Measurements from ENCODE around the gene PTTG2. TPM values are rescaled to one million over a fixed set of nuclear protein-coding genes. Genes with fewer than 3 reads are reported as not detected.

The PTTG2 gene
- total RNA-seq, 2 donors from 2014 or later = 2.6 TPM; not detected in 1

GRCh38 chr4:37924946-37925345 is 35.3 kb upstream of the PTTG2 start:
- intact Hi-C loops (cut with DNase I) = no loop called here

DNA sequence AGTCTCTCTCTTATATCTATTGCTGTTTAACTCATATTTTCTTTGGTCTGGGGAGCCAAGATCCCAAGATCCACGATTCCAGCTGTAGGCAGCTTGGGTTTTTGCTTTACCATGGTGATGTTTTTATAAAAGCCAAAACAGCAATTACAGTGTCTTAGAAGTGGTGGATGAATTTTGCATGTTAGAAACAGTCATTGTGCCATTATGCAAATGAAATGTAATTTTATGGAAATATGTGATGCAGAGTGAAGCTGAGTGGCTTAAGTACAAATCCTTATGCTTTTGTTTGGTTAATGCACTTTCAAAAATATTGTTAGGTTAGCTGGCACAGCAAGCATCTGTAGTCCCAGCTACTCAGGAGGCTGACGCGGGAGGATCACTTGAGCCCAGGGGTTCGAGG is 32.8 kb upstream of the PTTG2 start:
- WGBS = 83% methylated on average over 4 of the region's 4 CpGs

More at GRCh38 chr4:37924946-37925345, 35.3 kb upstream of the PTTG2 start:
- no peaks in the 10 kb centered on the region for H3K4me1 ChIP-seq (replicated peaks)
- no peak for DNase-seq (ENCODE audit: low spot score)
- H3K4me3 ChIP-seq = no peak overlapping the region
- H3K9me3 ChIP-seq = no peaks in the 10 kb centered on the region
- H3K36me3 ChIP-seq = no peaks in the 10 kb centered on the region
- H3K27ac ChIP-seq = no peak overlapping the region
- TF ChIP-seq, protein P1, sequence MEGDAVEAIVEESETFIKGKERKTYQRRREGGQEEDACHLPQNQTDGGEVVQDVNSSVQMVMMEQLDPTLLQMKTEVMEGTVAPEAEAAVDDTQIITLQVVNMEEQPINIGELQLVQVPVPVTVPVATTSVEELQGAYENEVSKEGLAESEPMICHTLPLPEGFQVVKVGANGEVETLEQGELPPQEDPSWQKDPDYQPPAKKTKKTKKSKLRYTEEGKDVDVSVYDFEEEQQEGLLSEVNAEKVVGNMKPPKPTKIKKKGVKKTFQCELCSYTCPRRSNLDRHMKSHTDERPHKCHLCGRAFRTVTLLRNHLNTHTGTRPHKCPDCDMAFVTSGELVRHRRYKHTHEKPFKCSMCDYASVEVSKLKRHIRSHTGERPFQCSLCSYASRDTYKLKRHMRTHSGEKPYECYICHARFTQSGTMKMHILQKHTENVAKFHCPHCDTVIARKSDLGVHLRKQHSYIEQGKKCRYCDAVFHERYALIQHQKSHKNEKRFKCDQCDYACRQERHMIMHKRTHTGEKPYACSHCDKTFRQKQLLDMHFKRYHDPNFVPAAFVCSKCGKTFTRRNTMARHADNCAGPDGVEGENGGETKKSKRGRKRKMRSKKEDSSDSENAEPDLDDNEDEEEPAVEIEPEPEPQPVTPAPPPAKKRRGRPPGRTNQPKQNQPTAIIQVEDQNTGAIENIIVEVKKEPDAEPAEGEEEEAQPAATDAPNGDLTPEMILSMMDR (IDR thresholded peaks at IDR 0.05) = no peak
- TF ChIP-seq POLR2A (IDR thresholded peaks at IDR 0.05) (no peak), POLR2AphosphoS5 (IDR thresholded peaks at IDR 0.05) (no peak)
- no peaks in the 10 kb centered on the region for H3K27me3 ChIP-seq (replicated peaks; ENCODE audit: insufficient read depth)
- WGBS = 92% methylated on average over 7 of the region's 7 CpGs

DNA sequence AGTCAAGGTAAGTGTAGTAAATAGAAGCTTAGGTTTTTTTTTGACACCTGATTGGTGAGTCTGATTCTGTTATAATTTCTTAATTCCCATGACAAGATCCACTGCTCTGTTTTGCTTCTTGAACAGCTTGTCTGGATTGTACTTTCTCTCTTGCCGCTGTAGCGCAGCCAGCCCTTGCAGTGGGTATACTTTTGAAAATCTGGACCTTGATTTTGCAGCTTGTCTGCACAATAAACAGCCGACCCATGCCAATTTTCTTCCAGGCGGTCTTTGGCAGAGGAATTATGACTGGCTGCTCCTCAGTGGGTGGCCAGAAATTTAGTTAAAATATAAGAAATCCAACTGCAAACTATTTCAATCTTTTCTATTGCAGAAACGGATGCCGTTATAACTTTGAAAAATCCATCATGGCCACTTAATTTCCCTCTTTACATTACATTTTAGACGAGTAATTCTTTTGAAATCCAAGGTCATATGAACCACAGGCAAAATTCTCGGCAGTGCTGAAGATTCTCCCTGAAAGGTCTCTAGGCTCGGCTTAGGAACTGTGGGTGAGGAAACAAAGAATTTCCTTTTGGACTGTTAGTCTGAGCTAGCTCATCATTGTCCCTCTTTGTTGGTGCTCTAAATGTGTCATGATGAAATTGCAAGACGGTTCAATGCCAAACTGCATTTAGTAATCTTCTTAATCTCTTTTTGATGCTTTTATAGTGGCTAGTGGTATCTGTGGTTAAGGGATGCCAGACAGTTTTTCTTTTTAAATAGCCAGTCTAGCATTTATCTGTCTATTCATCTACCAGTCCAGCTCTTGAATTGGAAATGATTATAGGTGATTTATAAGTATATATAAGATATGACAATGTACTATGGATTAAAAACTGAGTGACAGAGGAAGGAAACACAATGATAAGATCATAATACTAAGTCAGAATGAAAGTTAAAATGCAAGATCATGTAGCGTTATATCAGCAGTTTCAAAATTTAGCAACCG is 31.5 kb upstream of the PTTG2 start:
- intact Hi-C loops (cut with DNase I) = no loop called here
- DNase-seq (ENCODE audit: low spot score) = no peak
- WGBS = 60% methylated on average over 12 of the region's 12 CpGs
- Histone ChIP-seq H3K27ac (no peak overlapping the region), H3K4me3 (no peak overlapping the region), H3K27me3 (replicated peaks; ENCODE audit: insufficient read depth) (no peaks in the 10 kb centered on the region), H3K4me1 (replicated peaks) (no peaks in the 10 kb centered on the region), H3K9me3 (no peaks in the 10 kb centered on the region), H3K36me3 (no peaks in the 10 kb centered on the region)
- TF ChIP-seq POLR2A (IDR thresholded peaks at IDR 0.05) = no peak

More for the DNA sequence above, 32.8 kb upstream of the PTTG2 start:
- Histone ChIP-seq H3K27ac (no peak overlapping the region), H3K4me3 (no peak overlapping the region), H3K36me3 (no peaks in the 10 kb centered on the region), H3K27me3 (replicated peaks; ENCODE audit: insufficient read depth) (no peaks in the 10 kb centered on the region), H3K4me1 (replicated peaks) (no peaks in the 10 kb centered on the region), H3K9me3 (no peaks in the 10 kb centered on the region)
- TF ChIP-seq POLR2A (IDR thresholded peaks at IDR 0.05) = no peak
- TF ChIP-seq POLR2AphosphoS5 (IDR thresholded peaks at IDR 0.05) = no peak
- TF ChIP-seq, protein P1 (IDR thresholded peaks at IDR 0.05) = no peak
- intact Hi-C loops (cut with DNase I) = no loop called here
- no peak for DNase-seq (ENCODE audit: low spot score)

DNA sequence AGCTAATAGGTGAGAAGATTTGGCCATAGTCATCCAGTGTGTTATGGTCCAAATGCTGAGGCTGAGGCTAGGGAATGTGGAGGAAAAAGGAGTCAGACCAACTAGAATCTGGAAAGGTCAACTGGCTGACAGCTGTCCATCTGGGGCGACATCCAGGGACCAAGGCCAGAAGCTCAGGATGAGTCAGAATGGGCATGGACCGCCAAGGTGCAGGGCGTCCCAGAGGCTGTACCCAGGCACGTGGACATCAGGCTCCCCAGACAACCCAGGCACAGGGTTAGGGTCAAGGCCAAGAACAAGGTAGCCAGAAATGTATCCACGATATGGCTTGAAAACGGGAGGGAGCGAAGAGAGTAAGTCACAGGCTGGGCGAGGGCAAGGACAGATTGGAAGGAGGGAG is 26.1 kb upstream of the PTTG2 start:
- TF ChIP-seq POLR2AphosphoS5 (IDR thresholded peaks at IDR 0.05) = no peak
- TF ChIP-seq, protein P1 (IDR thresholded peaks at IDR 0.05) = no peak
- H3K4me1 ChIP-seq (replicated peaks) = no peaks in the 10 kb centered on the region
- H3K27ac ChIP-seq = no peak overlapping the region
- intact Hi-C loops (cut with DNase I) = no loop called here
- 95% methylated on average over 8 of the region's 8 CpGs for WGBS
- no peaks in the 10 kb centered on the region for H3K36me3 ChIP-seq
- H3K27me3 ChIP-seq (replicated peaks; ENCODE audit: insufficient read depth) = no peaks in the 10 kb centered on the region
- H3K9me3 ChIP-seq = no peaks in the 10 kb centered on the region
- no peak for DNase-seq (ENCODE audit: low spot score)
- no peak overlapping the region for H3K4me3 ChIP-seq

- no peak for TF ChIP-seq POLR2AphosphoS5 (IDR thresholded peaks at IDR 0.05)
- no peak for TF ChIP-seq POLR2A (IDR thresholded peaks at IDR 0.05)
- TF ChIP-seq, protein P1 (IDR thresholded peaks at IDR 0.05) = no peak
- Histone ChIP-seq H3K9me3 (no peaks in the 10 kb centered on the region), H3K27me3 (replicated peaks; ENCODE audit: insufficient read depth) (no peaks in the 10 kb centered on the region), H3K4me1 (replicated peaks) (no peaks in the 10 kb centered on the region), H3K4me3 (no peak overlapping the region), H3K36me3 (no peaks in the 10 kb centered on the region), H3K27ac (no peak overlapping the region)
- DNase-seq (ENCODE audit: low spot score) = no peak
- WGBS = 94% methylated on average over 3 of the region's 3 CpGs
- intact Hi-C loops (cut with DNase I) = no loop called here
These were observed 25.6 kb upstream of the PTTG2 start for GRCh38 chr4:37934609-37935008.
